K562 (cell line): ENCODE results near the gene SNRNP200. TPM values are rescaled to one million over a fixed set of nuclear protein-coding genes. Genes with fewer than 3 reads are reported as not detected.
A peak's percentile ranks its signal among the peaks of the same experiment; 100 is the strongest.

Experiments
- CXXC5 ChIP-seq: fragments of 250-450 bp; sonication (Bioruptor Pico); IDR thresholded peaks from 2 replicates; pipeline ENCODE4 v1.8.0; 2022; ENCODE audit warnings: inconsistent platforms, mild to moderate bottlenecking, moderate library complexity
- HNRNPH1 ChIP-seq: fragments of 200-400 bp; formaldehyde crosslinking; optimal IDR thresholded peaks from 2 replicates; pipeline ENCODE3; 2017; ENCODE audit warnings: low read depth, mild to moderate bottlenecking, low read length, moderate library complexity
- JUNB ChIP-seq: fragments of 450-650 bp; formaldehyde crosslinking; conservative IDR thresholded peaks from 2 replicates; pipeline ENCODE4 v1.4.0; 2020; ENCODE audit warnings: mild to moderate bottlenecking
- KLF6 ChIP-seq: fragments of 250-450 bp; sonication (Bioruptor Pico); IDR thresholded peaks from 2 replicates; pipeline ENCODE4 v1.4.0; 2020; ENCODE audit warnings: mild to moderate bottlenecking, moderate library complexity, borderline replicate concordance
- MYBL2 ChIP-seq, 2 experiments: fragments of 450-650 bp in 1 of 2; sonication (generic) in 1 of 2; formaldehyde crosslinking in 1 of 2; IDR thresholded peaks; 2 replicates each; pipeline versions ENCODE4 v1.6.1 to v1.8.1; 2017 to 2022; ENCODE audit warnings: borderline replicate concordance in 1 of 2, inconsistent platforms in 1 of 2, low read depth in 1 of 2, mild to moderate bottlenecking in 1 of 2, missing genetic modification reagents in 1 of 2, moderate library complexity in 1 of 2
- PTBP1 ChIP-seq: fragments of 200-400 bp; formaldehyde crosslinking; IDR thresholded peaks from 2 replicates; pipeline ENCODE4 v1.6.1; 2017; ENCODE audit warnings: low read depth, low read length
- RUNX1 ChIP-seq: sonication (generic); IDR thresholded peaks from 2 replicates; pipeline ENCODE4 v1.6.1; 2016; ENCODE audit warnings: antibody characterized with exemption, low read depth
- SMC3 ChIP-seq: conservative IDR thresholded peaks from 2 replicates; pipeline ENCODE4 v1.6.1; 2011; ENCODE audit warnings: low read depth, low read length, improper control_type of control experiment; ENCODE audit not compliant: insufficient read depth
- SPI1 ChIP-seq: IDR thresholded peaks from 2 replicates; pipeline ENCODE4 v1.6.1; 2011; ENCODE audit warnings: low read depth, low read length, control low read depth, borderline replicate concordance
- TSHZ1 ChIP-seq: fragments of 250-450 bp; sonication (Bioruptor Pico); IDR thresholded peaks from 2 replicates; pipeline ENCODE4 v1.4.0; 2020; ENCODE audit warnings: mild to moderate bottlenecking, moderate library complexity
- USF1 ChIP-seq: sonication (generic); formaldehyde crosslinking; IDR thresholded peaks from 2 replicates; pipeline ENCODE4 v1.9.0; 2022; ENCODE audit warnings: mild to moderate bottlenecking, missing genetic modification reagents
- ZBTB5 ChIP-seq: fragments of 450-650 bp; IDR thresholded peaks from 2 replicates; pipeline ENCODE4 v1.6.1; 2017; ENCODE audit warnings: antibody characterized with exemption
- ZBTB8A ChIP-seq: fragments of 450-650 bp; IDR thresholded peaks from 2 replicates; pipeline ENCODE4 v1.6.1; 2018; ENCODE audit warnings: mild to moderate bottlenecking, moderate library complexity; ENCODE audit not compliant: partially characterized antibody
- ZNF592 ChIP-seq: fragments of 450-650 bp; IDR thresholded peaks from 2 replicates; pipeline ENCODE4 v1.6.1; 2017; ENCODE audit warnings: antibody characterized with exemption, mild to moderate bottlenecking
- polyA plus RNA-seq, 8 experiments: library from polyadenylated mRNA; depleted of rRNA in 4 of 8; stranded (reverse) in 5 of 8; unstranded in 3 of 8; fragments of >200 nt; fragmentation: Nextera tagmentation in 2 of 8; fragmentation: Illumina TruSeq in 1 of 8; extraction: Ambion mirVana in 2 of 8; extraction: Trizol in 1 of 8; gene quantifications; 2 replicates each; pipeline versions ENCODE4 v1.2.1 to v1.2.3, GENCODE V29; 2011 to 2014; ENCODE audit warnings: inconsistent platforms in 1 of 8, missing spikeins in 1 of 8
- total RNA-seq, 7 experiments: library from RNA; depleted of rRNA in 6 of 7; stranded (reverse); fragments of >200 nt in 6 of 7; fragmentation: Illumina TruSeq in 2 of 7; extraction: Trizol in 2 of 7; gene quantifications; 2 replicates each; pipeline versions ENCODE4 v1.2.1 to v1.2.3, GENCODE V29; 2011 to 2021; ENCODE audit warnings: low replicate concordance in 1 of 7

The SNRNP200 gene
- total and polyA plus RNA-seq, 9 of the 15 experiments (the other 6 are each of a cell fraction or from before 2014, with no cell fraction given), result 76.1 to 231 (median 155) TPM

- TF ChIP-seq MYBL2 (IDR thresholded peaks at IDR 0.05; ENCODE audit: low read depth), result no peak
- TF ChIP-seq MYBL2 (CRISPR knock-in tag; IDR thresholded peaks at IDR 0.05; ENCODE audit: borderline replicate concordance), result no peak
- no peak for TF ChIP-seq RUNX1
- peak; percentile 71 for TF ChIP-seq USF1 (CRISPR knock-in tag)
- TF ChIP-seq TSHZ1 (CRISPR knock-in tag), result no peak
- TF ChIP-seq HNRNPH1, result no peak
- peak; percentile 48; the same call in 1 of the 2 replicates for TF ChIP-seq ZNF592
- 0 out of 2 replicates have a peak, but pooled peaks have one; percentile 4 for TF ChIP-seq JUNB
- 0 out of 2 replicates have a peak, but pooled peaks have one; percentile 10 for TF ChIP-seq SMC3
- TF ChIP-seq ZBTB8A, result no peak
- no peak for TF ChIP-seq KLF6 (CRISPR knock-in tag)
- peak; percentile 18; the same call in 1 of the 2 replicates for TF ChIP-seq CXXC5 (CRISPR knock-in tag)
- no peak for TF ChIP-seq PTBP1
- TF ChIP-seq ZBTB5, result no peak
- peak; percentile 79 for TF ChIP-seq SPI1
Measured at GRCh38 chr2:96260387-96261260, 44.7 kb downstream of the SNRNP200 start (continued).
